Measurements from ENCODE around the gene CDC6.
A peak's percentile ranks its signal among the peaks of the same experiment; 100 is the strongest.

CDC6 gene, protein sequence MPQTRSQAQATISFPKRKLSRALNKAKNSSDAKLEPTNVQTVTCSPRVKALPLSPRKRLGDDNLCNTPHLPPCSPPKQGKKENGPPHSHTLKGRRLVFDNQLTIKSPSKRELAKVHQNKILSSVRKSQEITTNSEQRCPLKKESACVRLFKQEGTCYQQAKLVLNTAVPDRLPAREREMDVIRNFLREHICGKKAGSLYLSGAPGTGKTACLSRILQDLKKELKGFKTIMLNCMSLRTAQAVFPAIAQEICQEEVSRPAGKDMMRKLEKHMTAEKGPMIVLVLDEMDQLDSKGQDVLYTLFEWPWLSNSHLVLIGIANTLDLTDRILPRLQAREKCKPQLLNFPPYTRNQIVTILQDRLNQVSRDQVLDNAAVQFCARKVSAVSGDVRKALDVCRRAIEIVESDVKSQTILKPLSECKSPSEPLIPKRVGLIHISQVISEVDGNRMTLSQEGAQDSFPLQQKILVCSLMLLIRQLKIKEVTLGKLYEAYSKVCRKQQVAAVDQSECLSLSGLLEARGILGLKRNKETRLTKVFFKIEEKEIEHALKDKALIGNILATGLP

GRCh38 chr17:40287494-40288369 is at the start of gene CDC6:
Gene CDC6 (plus strand): TSS chr17:40287879. CDS start chr17:40289421, 1,542 bp downstream.
- H3K9me3 ChIP-seq (ENCODE audit: control insufficient read depth, insufficient read depth, low read length): no peaks in the 10 kb centered on the region
- peak within 1 kb of the TSS; percentile 68 for H3K9ac ChIP-seq (ENCODE audit: low read depth, low read length)
- H3K4me1 ChIP-seq (ENCODE audit: insufficient read depth, low read length): no peaks in the 10 kb centered on the region; the same call in 1 of the 2 replicates
- H3K36me3 ChIP-seq (ENCODE audit: insufficient read depth, low read length): peaks cover 7% of the 10 kb centered on the region

DNA sequence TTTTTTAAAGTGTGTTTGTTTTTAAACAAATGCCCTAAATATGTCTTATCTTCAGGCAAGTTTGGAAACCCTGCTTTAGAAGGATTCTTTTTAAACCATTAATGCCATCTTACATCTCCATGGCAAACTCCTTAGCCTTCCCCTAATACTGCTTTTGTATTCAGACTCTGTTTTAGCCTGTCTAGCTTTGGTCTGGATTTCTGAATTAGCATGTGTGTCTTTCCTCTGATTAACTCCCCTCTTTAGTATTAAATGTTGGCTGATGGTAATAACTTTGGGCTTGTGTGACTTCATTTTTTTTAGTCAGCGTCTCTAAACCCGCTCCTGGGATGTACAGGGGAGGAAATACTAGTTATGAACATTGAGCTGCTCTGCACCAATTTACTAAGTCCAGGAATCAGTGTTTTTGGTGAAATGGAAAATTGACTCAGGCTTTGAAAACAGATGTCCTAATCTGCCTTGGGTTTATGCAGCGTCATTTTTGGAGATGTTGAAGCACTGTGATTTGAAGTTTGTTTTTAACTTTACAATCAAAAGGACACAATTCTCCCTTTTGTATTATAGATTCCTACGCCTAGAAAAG is 46.3 kb upstream of the CDC6 start:
- no peaks in the 10 kb centered on the region for H3K4me1 ChIP-seq (ENCODE audit: insufficient read depth, low read length)
- no peaks in the 10 kb centered on the region for H3K9me3 ChIP-seq (ENCODE audit: control insufficient read depth, insufficient read depth, low read length)
- H3K36me3 ChIP-seq (ENCODE audit: insufficient read depth, low read length): no peaks in the 10 kb centered on the region
- H3K9ac ChIP-seq (ENCODE audit: low read depth, low read length): no peak overlapping the region

- H3K36me3 ChIP-seq (ENCODE audit: insufficient read depth, low read length): no peaks in the 10 kb centered on the region
- H3K4me1 ChIP-seq (ENCODE audit: insufficient read depth, low read length): no peaks in the 10 kb centered on the region
- H3K9ac ChIP-seq (ENCODE audit: low read depth, low read length): no peak overlapping the region
- no peaks in the 10 kb centered on the region for H3K9me3 ChIP-seq (ENCODE audit: control insufficient read depth, insufficient read depth, low read length)
Observed at GRCh38 chr17:40242774-40243173, 44.9 kb upstream of the CDC6 start.

DNA sequence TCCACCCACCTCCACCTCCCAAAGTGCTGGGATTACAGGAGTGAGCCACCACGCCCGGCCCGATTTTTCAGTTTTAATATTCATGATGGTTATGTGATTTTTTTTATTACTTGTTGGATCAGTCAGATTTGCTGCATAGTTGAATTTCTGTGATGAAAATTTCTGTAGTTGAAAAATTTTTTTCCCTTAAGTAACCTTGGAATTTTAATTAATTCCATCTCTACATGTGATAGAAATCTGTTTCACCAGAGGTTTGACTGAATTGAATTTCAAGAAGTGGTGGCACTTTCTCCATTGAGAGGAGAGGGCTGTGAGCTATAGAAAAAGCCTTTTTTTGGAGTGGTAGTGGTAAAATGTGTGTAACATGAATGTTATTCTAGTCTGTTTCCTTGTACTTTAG is 43.9 kb upstream of the CDC6 start:
- H3K9ac ChIP-seq (ENCODE audit: low read depth, low read length): no peak overlapping the region
- H3K36me3 ChIP-seq (ENCODE audit: insufficient read depth, low read length): no peaks in the 10 kb centered on the region
- no peaks in the 10 kb centered on the region for H3K4me1 ChIP-seq (ENCODE audit: insufficient read depth, low read length)
- H3K9me3 ChIP-seq (ENCODE audit: control insufficient read depth, insufficient read depth, low read length): no peaks in the 10 kb centered on the region

DNA sequence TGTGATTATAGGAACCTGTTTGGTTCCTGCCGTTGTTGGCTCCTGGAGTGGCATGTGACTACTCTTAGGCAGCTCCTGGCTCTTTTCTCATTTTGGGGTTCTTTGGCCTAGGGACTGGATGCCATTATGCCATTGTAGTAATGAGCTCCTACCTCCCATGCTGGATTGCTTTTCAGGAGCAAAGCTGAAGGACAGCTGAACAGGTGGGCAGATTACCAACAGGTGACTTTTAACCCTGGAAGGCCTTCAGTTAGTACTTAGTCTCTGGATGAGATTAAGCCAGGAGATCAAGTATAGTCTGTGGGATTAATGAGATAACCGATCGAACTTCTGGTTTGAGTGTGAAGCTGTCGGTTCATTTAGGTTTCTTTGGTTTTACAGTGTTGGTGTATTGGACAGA is 43.4 kb upstream of the CDC6 start:
- Histone ChIP-seq H3K9ac (ENCODE audit: low read depth, low read length) (no peak overlapping the region), H3K36me3 (ENCODE audit: insufficient read depth, low read length) (no peaks in the 10 kb centered on the region), H3K4me1 (ENCODE audit: insufficient read depth, low read length) (no peaks in the 10 kb centered on the region), H3K9me3 (ENCODE audit: control insufficient read depth, insufficient read depth, low read length) (no peaks in the 10 kb centered on the region)

DNA sequence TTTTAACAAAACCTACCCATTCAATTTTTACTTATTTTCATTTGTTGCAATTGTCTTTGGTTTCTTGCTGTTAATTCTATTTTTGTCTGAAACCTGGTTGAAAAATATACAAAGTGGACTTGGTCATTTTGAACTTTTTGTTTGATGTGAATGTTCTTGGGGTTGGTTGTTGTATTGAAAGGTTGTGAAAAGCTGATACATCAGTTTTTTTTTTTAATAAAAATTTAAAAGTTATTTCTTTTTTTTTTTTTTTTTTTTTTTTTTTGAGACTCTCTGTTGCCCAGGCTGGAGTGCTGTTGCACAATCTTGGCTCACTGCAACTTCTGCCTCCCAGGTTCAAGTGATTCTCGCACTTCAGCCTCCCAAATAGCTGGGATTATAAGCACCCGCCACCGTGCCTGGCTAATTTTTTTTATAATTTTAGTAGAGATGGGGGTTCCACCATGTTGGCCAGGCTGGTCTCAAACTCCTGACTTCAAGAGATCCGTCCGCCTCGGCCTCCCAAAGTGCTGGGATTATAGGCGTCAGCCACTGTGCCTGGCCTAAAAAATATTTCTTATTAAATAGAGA is 39.7 kb upstream of the CDC6 start:
- Histone ChIP-seq H3K9ac (ENCODE audit: low read depth, low read length) (no peak overlapping the region), H3K4me1 (ENCODE audit: insufficient read depth, low read length) (no peaks in the 10 kb centered on the region), H3K9me3 (ENCODE audit: control insufficient read depth, insufficient read depth, low read length) (no peaks in the 10 kb centered on the region), H3K36me3 (ENCODE audit: insufficient read depth, low read length) (no peaks in the 10 kb centered on the region)

- Histone ChIP-seq H3K36me3 (ENCODE audit: insufficient read depth, low read length) (no peaks in the 10 kb centered on the region), H3K9ac (ENCODE audit: low read depth, low read length) (no peak overlapping the region), H3K9me3 (ENCODE audit: control insufficient read depth, insufficient read depth, low read length) (no peaks in the 10 kb centered on the region), H3K4me1 (ENCODE audit: insufficient read depth, low read length) (no peaks in the 10 kb centered on the region)
Observed at GRCh38 chr17:40248507-40248906, 39.2 kb upstream of the CDC6 start.

GRCh38 chr17:40251576-40251975 is 36.1 kb upstream of the CDC6 start:
- Histone ChIP-seq H3K36me3 (ENCODE audit: insufficient read depth, low read length) (no peaks in the 10 kb centered on the region), H3K4me1 (ENCODE audit: insufficient read depth, low read length) (no peaks in the 10 kb centered on the region), H3K9me3 (ENCODE audit: control insufficient read depth, insufficient read depth, low read length) (no peaks in the 10 kb centered on the region), H3K9ac (ENCODE audit: low read depth, low read length) (no peak overlapping the region)

DNA sequence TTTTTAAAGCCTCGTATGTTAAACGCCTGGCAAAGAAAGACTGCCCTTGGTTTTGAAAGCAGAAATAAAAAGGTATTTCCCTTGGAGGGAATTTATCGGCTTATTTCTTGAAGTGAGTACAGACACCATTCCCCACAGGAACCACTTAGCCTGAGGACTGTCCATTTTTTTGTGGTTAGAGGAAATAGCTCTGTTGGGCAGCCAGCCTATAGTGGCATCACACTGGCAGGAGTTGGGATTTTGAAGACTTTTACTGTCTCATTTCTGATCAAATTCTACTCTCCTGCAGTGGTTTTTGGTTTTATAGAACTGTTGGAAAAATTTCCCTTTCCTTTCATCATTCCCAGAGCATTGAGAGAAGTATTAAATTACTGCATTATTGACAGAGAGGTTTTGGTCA is 34.1 kb upstream of the CDC6 start:
- H3K4me1 ChIP-seq (ENCODE audit: insufficient read depth, low read length): no peaks in the 10 kb centered on the region
- no peaks in the 10 kb centered on the region for H3K36me3 ChIP-seq (ENCODE audit: insufficient read depth, low read length)
- H3K9ac ChIP-seq (ENCODE audit: low read depth, low read length): no peak overlapping the region
- H3K9me3 ChIP-seq (ENCODE audit: control insufficient read depth, insufficient read depth, low read length): no peaks in the 10 kb centered on the region

DNA sequence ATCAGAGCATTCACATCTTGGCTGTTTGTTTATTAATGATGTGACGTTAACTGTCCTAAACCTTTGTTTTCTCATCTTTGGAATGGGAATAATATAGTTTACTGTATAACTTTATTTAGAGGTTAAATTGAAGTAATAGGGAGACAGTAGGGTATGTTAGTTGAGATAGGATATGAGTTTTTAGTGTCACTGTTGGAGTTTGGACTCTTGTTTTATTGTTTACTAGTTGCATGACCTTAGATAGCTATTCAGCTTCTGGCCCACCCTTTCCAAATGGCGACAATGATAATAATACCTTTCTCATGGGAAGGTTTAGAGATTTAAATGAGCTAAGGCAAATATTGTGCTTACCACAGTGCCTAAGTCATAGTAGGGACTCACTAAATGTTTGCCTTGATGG is 28.2 kb upstream of the CDC6 start:
- H3K4me1 ChIP-seq (ENCODE audit: insufficient read depth, low read length): no peaks in the 10 kb centered on the region
- no peaks in the 10 kb centered on the region for H3K36me3 ChIP-seq (ENCODE audit: insufficient read depth, low read length)

GRCh38 chr17:40260528-40260927 is 27.2 kb upstream of the CDC6 start:
- Histone ChIP-seq H3K36me3 (ENCODE audit: insufficient read depth, low read length) (no peaks in the 10 kb centered on the region), H3K4me1 (ENCODE audit: insufficient read depth, low read length) (no peaks in the 10 kb centered on the region), H3K9ac (ENCODE audit: low read depth, low read length) (no peak overlapping the region), H3K9me3 (ENCODE audit: control insufficient read depth, insufficient read depth, low read length) (no peaks in the 10 kb centered on the region)

More for the DNA sequence above, 28.2 kb upstream of the CDC6 start:
- H3K9me3 ChIP-seq (ENCODE audit: control insufficient read depth, insufficient read depth, low read length): no peaks in the 10 kb centered on the region
- no peak overlapping the region for H3K9ac ChIP-seq (ENCODE audit: low read depth, low read length)

GRCh38 chr17:40264458-40265185 is 23.1 kb upstream of the CDC6 start:
- H3K9ac ChIP-seq (ENCODE audit: low read depth, low read length): no peak overlapping the region
- H3K36me3 ChIP-seq (ENCODE audit: insufficient read depth, low read length): no peaks in the 10 kb centered on the region; the same call in 1 of the 2 replicates
- H3K9me3 ChIP-seq (ENCODE audit: control insufficient read depth, insufficient read depth, low read length): no peaks in the 10 kb centered on the region
- no peaks in the 10 kb centered on the region for H3K4me1 ChIP-seq (ENCODE audit: insufficient read depth, low read length)

DNA sequence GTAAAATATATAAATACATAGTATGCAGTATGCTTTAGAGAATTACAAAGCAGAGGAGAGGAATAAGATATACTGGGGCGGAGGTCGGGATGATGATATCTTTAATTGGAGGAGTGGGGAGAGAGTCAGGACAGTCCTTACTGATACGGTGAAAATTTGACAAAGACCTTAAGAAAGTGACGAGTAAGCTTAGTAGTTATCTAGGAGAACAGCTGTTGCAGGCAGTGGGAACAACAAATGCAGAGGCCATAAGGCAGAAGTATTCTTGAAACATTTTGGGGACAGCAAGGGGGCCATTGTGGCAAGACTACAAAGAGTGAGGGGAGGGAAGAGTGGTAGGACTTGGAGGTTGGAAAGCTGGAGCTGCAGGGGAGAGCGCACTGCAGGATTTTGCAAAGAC is 22.3 kb upstream of the CDC6 start:
- H3K36me3 ChIP-seq (ENCODE audit: insufficient read depth, low read length): no peaks in the 10 kb centered on the region; the same call in 1 of the 2 replicates
- no peaks in the 10 kb centered on the region for H3K4me1 ChIP-seq (ENCODE audit: insufficient read depth, low read length)
- no peak overlapping the region for H3K9ac ChIP-seq (ENCODE audit: low read depth, low read length)
- H3K9me3 ChIP-seq (ENCODE audit: control insufficient read depth, insufficient read depth, low read length): no peaks in the 10 kb centered on the region

Data from ES-I3 (cell line).